Tibial nerve (tissue), 4 donors: ENCODE data around the gene SYT9. TPM values are rescaled to one million over a fixed set of nuclear protein-coding genes. Genes with fewer than 3 reads are reported as not detected.

Experiments used
- DNase-seq, 2 donors: peaks; one replicate each; pipeline ENCODE4 v3.0.0-alpha.2; 2019; ENCODE audit warnings: low spot score in 2 of 2
- H3K27ac ChIP-seq, 4 donors: fragments of 200-600 bp; sonication (generic) in 3 of 4; one replicate each; pipeline ENCODE4 v1.5.1; 2017 to 2019; ENCODE audit warnings: mild to moderate bottlenecking in 1 of 4
- H3K27me3 ChIP-seq, 2 donors: fragments of 200-600 bp; sonication (generic) in 1 of 2; one replicate each; pipeline versions ENCODE4 v1.5.1 to v1.6.0; 2017 to 2019
- H3K36me3 ChIP-seq, 3 donors: fragments of 200-600 bp; sonication (generic); one replicate each; pipeline ENCODE4 v1.5.1; 2018 to 2019
- H3K4me1 ChIP-seq, 4 donors: fragments of 200-600 bp; sonication (generic) in 3 of 4; one replicate each; pipeline ENCODE4 v1.5.1; 2017 to 2019
- H3K4me3 ChIP-seq, 4 donors: fragments of 200-600 bp; sonication (generic) in 3 of 4; one replicate each; pipeline ENCODE4 v1.5.1; 2017 to 2019; ENCODE audit warnings: mild to moderate bottlenecking in 1 of 4, moderate library complexity in 1 of 4
- H3K9me3 ChIP-seq, 4 donors: fragments of 200-600 bp; sonication (generic) in 3 of 4; one replicate each; pipeline ENCODE4 v1.5.1; 2017 to 2019
- EP300 ChIP-seq, 2 donors: sonication (generic); formaldehyde crosslinking; IDR thresholded peaks; one replicate each; pipeline ENCODE4 v1.6.1; 2017; ENCODE audit warnings: antibody characterized with exemption in 2 of 2, mild to moderate bottlenecking in 1 of 2
- POLR2A ChIP-seq, 2 donors: fragments of 450-650 bp; IDR thresholded peaks; one replicate each; pipeline ENCODE4 v1.6.1; 2017; ENCODE audit warnings: antibody characterized with exemption in 2 of 2, mild to moderate bottlenecking in 2 of 2, moderate library complexity in 2 of 2
- WGBS, 2 donors: methylation state at CpG; one replicate each; pipeline ENCODE4 v1.1.5; 2018; 5-methylcytosine and 5-hydroxymethylcytosine counted together
- total RNA-seq, 4 donors: library from RNA; depleted of rRNA; stranded (reverse); fragments of >200 nt; gene quantifications; one replicate each; pipeline ENCODE4 v1.1.0, GENCODE V29; 2016
- TF ChIP-seq, protein P1 (sequence below), 5 experiments: fragments of 200-600 bp in 3 of 5; fragments of 450-650 bp in 2 of 5; sonication (generic) in 3 of 5; IDR thresholded peaks; one replicate each; pipeline ENCODE4 v1.5.1; 2016 to 2019; ENCODE audit warnings: antibody characterized with exemption in 5 of 5, mild to moderate bottlenecking in 3 of 5, moderate library complexity in 2 of 5

Gene SYT9
- total RNA-seq, 4 donors from 2014 or later = 0.21 to 0.30 TPM; not detected in 2

DNA sequence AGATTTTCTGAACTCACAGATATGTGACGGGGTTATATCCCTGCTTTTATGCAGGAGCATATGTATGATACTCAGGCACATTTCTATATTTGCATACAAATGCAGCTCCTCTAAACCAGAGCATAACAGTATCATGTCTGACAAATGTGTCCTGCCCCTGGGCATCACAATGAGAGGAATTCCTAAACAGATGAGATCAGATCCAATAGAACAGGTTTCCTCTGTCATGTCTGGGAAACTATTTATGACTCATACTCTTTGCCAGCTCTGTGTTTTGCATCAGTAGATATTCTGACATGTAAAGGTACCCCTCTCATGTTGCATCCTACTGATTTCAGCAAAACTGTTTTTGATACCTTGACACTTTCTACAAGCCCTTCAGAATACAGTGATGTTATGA, 29.4 kb downstream of the SYT9 start:
- H3K4me3 ChIP-seq = no peak overlapping the region
- peaks cover 0 to 6% (median 0%) of the 10 kb centered on the region in 4 donors for H3K9me3 ChIP-seq
- DNase-seq = no peak
- TF ChIP-seq EP300 (IDR thresholded peaks at IDR 0.05) = no peak
- TF ChIP-seq POLR2A (IDR thresholded peaks at IDR 0.05) = no peak
- H3K36me3 ChIP-seq = no peaks in the 10 kb centered on the region
- WGBS, 2 donors = 56 to 67% methylated on average over 1 of the region's 1 CpG
- no peaks in the 10 kb centered on the region for H3K27me3 ChIP-seq
- H3K4me1 ChIP-seq = no peaks in the 10 kb centered on the region
- H3K27ac ChIP-seq = no peak overlapping the region

GRCh38 chr11:7281809-7282208, 30.1 kb downstream of the SYT9 start:
- Histone ChIP-seq H3K27ac (no peak overlapping the region), H3K36me3 (no peaks in the 10 kb centered on the region), H3K27me3 (no peaks in the 10 kb centered on the region), H3K4me1 (no peaks in the 10 kb centered on the region), H3K9me3 (peaks cover 0 to 9% (median 0%) of the 10 kb centered on the region in 4 donors), H3K4me3 (no peak overlapping the region)
- TF ChIP-seq, protein P1, sequence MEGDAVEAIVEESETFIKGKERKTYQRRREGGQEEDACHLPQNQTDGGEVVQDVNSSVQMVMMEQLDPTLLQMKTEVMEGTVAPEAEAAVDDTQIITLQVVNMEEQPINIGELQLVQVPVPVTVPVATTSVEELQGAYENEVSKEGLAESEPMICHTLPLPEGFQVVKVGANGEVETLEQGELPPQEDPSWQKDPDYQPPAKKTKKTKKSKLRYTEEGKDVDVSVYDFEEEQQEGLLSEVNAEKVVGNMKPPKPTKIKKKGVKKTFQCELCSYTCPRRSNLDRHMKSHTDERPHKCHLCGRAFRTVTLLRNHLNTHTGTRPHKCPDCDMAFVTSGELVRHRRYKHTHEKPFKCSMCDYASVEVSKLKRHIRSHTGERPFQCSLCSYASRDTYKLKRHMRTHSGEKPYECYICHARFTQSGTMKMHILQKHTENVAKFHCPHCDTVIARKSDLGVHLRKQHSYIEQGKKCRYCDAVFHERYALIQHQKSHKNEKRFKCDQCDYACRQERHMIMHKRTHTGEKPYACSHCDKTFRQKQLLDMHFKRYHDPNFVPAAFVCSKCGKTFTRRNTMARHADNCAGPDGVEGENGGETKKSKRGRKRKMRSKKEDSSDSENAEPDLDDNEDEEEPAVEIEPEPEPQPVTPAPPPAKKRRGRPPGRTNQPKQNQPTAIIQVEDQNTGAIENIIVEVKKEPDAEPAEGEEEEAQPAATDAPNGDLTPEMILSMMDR (IDR thresholded peaks at IDR 0.05) = no peak
- TF ChIP-seq EP300 (IDR thresholded peaks at IDR 0.05) (no peak), POLR2A (IDR thresholded peaks at IDR 0.05) (no peak)
- no peak for DNase-seq
- WGBS, 2 donors = 45 to 50% methylated on average over 1 of the region's 1 CpG

GRCh38 chr11:7286178-7286577, 34.5 kb downstream of the SYT9 start:
- Histone ChIP-seq H3K27ac (no peak overlapping the region), H3K4me1 (no peaks in the 10 kb centered on the region), H3K27me3 (no peaks in the 10 kb centered on the region), H3K4me3 (no peak overlapping the region), H3K36me3 (no peaks in the 10 kb centered on the region), H3K9me3 (peaks cover 0 to 9% (median 0%) of the 10 kb centered on the region in 4 donors)
- 88 to 92% methylated on average over 1 of the region's 1 CpG for WGBS, 2 donors
- DNase-seq = no peak
- TF ChIP-seq POLR2A (IDR thresholded peaks at IDR 0.05) = no peak
- TF ChIP-seq, protein P1 (IDR thresholded peaks at IDR 0.05) = no peak
- no peak for TF ChIP-seq EP300 (IDR thresholded peaks at IDR 0.05)

DNA sequence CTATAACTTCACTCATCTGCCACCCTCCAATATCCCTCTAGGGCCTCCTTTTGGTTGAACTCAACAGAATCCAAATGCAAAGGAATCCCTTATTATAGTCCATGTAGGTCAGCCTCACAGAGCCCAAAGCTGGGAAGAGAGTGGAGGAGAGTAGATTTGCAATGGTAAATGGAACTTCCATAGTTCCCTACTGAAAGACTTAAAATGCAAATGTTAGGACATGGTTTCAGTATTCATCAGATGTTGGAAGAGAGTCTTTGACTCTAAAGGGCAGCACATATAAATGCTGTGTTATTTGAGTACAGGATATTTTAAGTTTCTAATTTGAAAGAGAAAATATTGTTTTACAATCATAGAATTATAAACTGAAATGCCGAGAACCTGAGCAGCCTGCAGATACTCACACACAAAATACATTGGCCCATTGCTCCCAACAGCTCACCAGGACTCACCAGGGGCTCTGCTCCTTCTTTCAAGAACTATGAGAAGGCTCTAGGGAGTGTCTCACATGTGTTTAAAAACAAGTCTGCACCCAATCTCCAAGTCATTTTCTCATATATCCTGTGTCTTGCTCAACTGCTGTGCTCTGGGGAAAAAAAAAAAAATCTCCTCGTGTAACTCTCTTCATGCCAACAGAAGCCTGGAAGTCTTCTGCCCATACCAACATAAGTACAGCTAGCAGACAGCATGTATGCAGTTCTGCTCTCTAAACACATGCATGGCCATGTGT, 39.6 kb downstream of the SYT9 start:
- Histone ChIP-seq H3K4me1 (no peaks in the 10 kb centered on the region), H3K27me3 (no peaks in the 10 kb centered on the region), H3K27ac (no peak overlapping the region), H3K4me3 (no peak overlapping the region), H3K9me3 (peaks cover 0 to 2% (median 0%) of the 10 kb centered on the region in 4 donors), H3K36me3 (no peaks in the 10 kb centered on the region)
- 79 to 83% methylated on average over 2 of the region's 2 CpGs for WGBS, 2 donors
- TF ChIP-seq EP300 (IDR thresholded peaks at IDR 0.05) = no peak
- no peak for TF ChIP-seq POLR2A (IDR thresholded peaks at IDR 0.05)
- TF ChIP-seq, protein P1 (IDR thresholded peaks at IDR 0.05) = no peak
- no peak for DNase-seq

GRCh38 chr11:7292922-7293321, 41.2 kb downstream of the SYT9 start:
- H3K4me1 ChIP-seq = no peaks in the 10 kb centered on the region
- WGBS, 2 donors = 80 to 97% methylated on average over 2 of the region's 2 CpGs
- no peak for DNase-seq
- H3K27ac ChIP-seq = no peak overlapping the region
- TF ChIP-seq POLR2A (IDR thresholded peaks at IDR 0.05) = no peak
- H3K9me3 ChIP-seq = no peaks in the 10 kb centered on the region
- H3K27me3 ChIP-seq = no peaks in the 10 kb centered on the region
- H3K4me3 ChIP-seq = no peak overlapping the region
- no peaks in the 10 kb centered on the region for H3K36me3 ChIP-seq

GRCh38 chr11:7299393-7299792, 47.7 kb downstream of the SYT9 start:
- no peaks in the 10 kb centered on the region for H3K4me1 ChIP-seq
- WGBS, 2 donors = 84 to 86% methylated on average over 3 of the region's 3 CpGs
- H3K4me3 ChIP-seq = no peak overlapping the region
- TF ChIP-seq, protein P1 (IDR thresholded peaks at IDR 0.05) = no peak
- TF ChIP-seq POLR2A (IDR thresholded peaks at IDR 0.05) (no peak), EP300 (IDR thresholded peaks at IDR 0.05) (no peak)
- no peaks in the 10 kb centered on the region for H3K27me3 ChIP-seq
- no peaks in the 10 kb centered on the region for H3K9me3 ChIP-seq
- DNase-seq = no peak
- no peak overlapping the region for H3K27ac ChIP-seq
- no peaks in the 10 kb centered on the region for H3K36me3 ChIP-seq
